ENCODE data around the gene C16orf87. TPM values are rescaled to one million over a fixed set of nuclear protein-coding genes. Genes with fewer than 3 reads are reported as not detected.
"Not testable (repeated sequence)": the region's sequence is repeated elsewhere in the genome, so short reads cannot be mapped to it uniquely, and the experiment has no call there.

The C16orf87 gene, protein sequence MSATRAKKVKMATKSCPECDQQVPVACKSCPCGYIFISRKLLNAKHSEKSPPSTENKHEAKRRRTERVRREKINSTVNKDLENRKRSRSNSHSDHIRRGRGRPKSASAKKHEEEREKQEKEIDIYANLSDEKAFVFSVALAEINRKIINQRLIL
- 1 to 10 TPM; 6.4 to 9.4 TPM for total RNA-seq
- long read RNA-seq, donor 1, full-length matches to known transcripts = 3 of 5 reads
- long read RNA-seq, donor 1, partial matches to known transcripts = 0 of 5 reads
- long read RNA-seq, donor 1, other reads (novel, unspliced or antisense) = 2 of 5 reads
- long read RNA-seq, donor 2, full-length matches to known transcripts = 21 of 25 reads
- long read RNA-seq, donor 2, partial matches to known transcripts = 1 of 25 reads
- long read RNA-seq, donor 2, other reads (novel, unspliced or antisense) = 3 of 25 reads

DNA sequence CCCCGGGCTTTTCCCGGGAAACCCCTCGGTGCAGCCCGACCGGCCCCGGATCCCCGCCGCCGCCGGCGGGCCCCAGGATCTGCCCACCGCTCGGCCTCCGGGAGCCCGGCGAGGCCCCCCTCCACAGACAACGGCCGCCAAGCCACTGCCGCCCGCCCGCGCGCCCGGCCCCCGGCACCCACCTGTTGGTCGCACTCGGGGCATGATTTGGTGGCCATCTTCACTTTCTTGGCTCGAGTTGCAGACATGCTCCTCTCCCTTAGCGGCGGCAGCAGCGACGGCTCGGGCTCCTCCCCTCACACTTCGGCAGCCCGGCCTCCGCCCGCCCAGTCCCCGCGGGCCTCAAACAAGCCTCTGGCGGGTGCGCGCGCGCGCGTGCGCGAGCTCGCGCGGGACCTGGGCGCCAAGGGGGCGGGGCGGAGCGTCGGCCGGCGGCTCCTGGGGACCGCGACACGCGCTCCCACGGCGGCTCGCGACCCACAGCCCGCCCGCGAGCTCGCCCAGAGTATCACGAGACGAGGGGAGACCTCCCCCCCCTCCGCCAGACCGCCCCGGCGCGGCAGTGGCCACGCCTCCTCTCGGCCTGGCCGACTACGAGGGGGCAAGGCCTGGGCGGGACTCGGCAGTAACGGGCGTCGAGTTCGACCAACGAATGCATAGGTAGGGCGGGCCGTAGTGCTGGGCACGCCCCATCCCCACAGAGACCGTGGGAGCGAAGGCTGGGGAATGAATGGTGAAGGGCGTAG, at the start of gene C16orf87:
Gene C16orf87, minus strand, starts transcription at position 279 of the 746 bp plus-strand sequence. Its CDS starts 31 bp downstream, at position 248.
- peak; percentile 98 for DNase-seq (ENCODE audit: low spot score)
- intact Hi-C loops (cut with DNase I) = no loop called here

DNA sequence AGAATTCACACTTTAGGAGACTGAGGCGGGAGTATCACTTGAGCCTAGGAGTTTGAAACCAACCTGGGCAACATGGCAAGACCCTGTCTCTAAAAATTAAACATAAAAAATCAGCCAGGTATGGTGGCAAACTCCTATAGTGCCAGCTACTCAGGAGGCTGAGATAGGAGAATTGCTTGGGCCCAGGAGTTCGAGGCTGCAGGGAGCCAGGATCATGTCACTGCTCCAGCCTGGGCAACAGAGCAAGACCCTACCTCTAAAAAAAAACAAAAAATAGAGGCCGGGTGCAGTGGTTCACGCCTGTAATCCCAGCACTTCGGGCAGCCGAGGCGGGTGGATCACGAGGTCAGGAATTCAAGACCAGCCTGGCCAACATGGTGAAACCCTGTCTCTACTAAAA, 44.3 kb upstream of the C16orf87 start:
- DNase-seq (ENCODE audit: low spot score) = no peak
- intact Hi-C loops (cut with DNase I) = no loop called here

DNA sequence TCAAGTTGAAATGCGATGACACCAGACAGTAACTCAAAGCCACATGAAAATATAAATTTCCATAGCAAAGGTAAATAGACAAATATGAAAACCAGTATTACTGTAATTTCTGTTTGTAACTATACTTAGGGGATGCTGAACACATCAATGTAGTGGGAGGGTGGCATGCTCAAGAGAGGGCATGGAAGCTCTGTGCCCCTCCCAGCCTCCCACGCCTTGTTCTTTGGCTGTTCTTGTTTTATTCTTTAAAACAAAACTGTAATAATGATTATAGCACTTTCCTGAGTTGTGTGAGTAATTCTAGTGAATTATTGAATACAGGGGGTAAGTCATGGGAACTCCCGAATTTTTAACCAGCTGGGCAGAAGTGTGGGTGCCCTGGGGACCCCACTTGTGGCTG, 42.2 kb upstream of the C16orf87 start:
- intact Hi-C loops (cut with DNase I) = no loop called here
- no peak for DNase-seq (ENCODE audit: low spot score)

DNA sequence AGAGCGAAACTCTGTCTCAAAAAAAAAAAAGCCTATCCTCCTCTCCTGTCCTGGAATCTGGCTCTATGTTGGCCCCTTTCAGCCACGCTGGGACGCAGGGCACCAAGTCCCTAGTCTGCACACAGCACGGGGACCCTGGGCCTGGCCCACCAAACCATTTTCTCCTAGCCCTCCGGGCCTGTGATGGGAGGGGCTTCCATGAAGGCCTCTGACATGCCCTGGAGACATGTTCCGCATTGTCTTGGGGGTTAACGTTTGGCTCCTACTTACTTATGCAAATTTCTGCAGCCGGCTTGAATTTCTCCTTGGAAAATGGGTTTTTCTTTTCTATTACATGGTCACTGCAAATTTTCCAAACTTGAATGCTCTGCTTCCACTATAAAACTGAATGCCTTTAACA, 40.6 kb upstream of the C16orf87 start:
- intact Hi-C loops (cut with DNase I) = no loop called here

DNA sequence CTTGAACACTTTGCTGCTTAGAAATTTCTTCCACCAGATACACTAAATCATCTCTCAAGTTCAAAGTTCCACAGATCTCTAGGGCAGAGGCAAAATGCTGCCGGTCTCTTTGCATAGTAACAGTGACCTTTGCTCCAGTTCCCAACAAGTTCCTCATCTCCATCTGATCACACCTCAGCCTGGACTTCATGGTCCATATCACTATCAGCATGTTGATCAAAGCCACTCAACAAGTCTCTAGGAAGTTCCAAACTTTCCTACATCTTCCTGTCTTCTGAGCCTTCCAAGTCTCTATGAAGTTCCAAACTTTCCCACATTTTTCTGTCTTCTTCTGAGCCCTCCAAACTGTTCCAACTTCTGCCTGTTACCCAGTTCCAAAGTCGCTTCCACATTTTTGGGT, 37.9 kb upstream of the C16orf87 start:
- intact Hi-C loops (cut with DNase I); DNase-seq (ENCODE audit: low spot score): not testable (repeated sequence)

More for the DNA sequence above, 40.6 kb upstream of the C16orf87 start:
- DNase-seq (ENCODE audit: low spot score) = no peak

DNA sequence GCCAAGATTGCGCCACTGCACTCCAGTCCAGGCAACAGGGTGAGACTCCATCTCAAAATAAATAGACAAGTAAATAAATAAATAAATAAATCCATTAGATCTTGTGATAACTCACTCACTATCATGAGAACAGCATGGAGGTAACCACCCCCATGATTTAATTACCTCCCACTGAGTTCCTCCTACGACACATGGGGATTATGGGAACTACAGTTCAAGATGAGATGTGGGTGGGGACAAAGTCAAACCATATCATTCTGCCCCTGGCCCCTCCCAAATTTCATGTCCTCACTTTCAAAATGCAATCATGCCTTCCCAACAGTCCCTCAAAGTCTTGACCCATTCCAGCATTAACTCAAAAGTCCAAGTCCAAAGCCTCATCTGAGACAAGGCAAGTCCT, 36.5 kb upstream of the C16orf87 start:
- intact Hi-C loops (cut with DNase I); DNase-seq (ENCODE audit: low spot score): not testable (repeated sequence)

DNA sequence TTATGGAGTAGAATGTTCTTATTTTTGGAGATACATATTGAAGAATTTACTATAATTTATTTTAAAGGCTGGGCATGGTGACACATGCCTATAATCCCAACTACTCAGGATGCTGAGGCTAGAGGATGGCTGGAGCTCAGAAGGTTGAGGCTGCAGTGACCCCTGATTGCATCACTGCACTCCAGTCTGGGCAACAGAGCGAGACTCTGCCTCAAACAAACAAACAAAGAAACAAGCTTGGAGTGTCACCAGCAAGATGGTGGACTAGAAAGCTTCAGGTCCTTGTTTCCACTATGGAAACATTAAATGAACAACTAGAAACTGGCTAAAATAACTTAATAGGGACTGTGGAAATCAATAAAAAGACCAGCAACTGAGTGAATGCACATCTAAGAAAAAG, 35.3 kb upstream of the C16orf87 start:
- intact Hi-C loops (cut with DNase I) = no loop called here
- DNase-seq (ENCODE audit: low spot score) = no peak

DNA sequence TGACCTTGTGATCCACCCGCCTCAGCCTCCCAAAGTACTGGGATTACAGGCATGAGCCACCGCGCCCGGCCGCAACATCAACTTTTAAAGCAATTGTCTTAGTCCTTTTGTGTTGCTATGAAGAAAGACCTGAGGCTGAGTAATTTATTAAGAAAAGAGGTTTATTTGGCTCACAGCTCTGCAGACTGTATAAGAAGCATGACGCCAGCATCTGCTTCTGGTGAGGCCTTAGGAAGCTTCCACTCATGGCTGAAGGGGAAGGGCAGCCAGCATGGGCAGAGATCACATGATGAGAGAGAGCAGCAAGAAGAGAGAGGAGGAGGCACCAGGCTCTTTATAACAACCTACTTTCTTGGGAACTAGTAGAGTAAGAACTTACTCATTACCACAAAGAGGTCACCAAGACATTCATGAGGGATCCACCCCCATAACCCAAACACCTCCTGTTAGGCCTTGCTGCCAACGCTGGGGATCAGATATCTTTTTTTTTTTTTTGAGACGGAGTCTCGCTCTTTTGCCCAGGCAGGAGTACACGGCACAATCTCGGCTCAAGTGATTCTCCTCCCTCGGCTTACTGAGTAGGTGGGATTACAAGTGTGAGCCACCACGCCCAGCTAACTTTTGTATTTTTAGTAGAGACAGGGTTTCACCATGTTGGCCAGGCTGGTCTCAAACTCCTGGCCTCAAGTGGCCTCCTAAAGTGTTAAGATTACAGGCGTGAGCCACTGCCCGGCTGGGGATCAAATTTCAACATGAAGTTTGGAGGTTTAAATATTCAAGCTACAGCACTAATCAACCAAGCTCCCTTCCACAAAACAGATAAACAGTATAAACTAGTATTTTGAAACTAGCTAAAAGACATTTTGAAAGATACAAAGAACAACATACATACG, 31.8 kb upstream of the C16orf87 start:
- intact Hi-C loops (cut with DNase I) = no loop called here
- no peak for DNase-seq (ENCODE audit: low spot score)

DNA sequence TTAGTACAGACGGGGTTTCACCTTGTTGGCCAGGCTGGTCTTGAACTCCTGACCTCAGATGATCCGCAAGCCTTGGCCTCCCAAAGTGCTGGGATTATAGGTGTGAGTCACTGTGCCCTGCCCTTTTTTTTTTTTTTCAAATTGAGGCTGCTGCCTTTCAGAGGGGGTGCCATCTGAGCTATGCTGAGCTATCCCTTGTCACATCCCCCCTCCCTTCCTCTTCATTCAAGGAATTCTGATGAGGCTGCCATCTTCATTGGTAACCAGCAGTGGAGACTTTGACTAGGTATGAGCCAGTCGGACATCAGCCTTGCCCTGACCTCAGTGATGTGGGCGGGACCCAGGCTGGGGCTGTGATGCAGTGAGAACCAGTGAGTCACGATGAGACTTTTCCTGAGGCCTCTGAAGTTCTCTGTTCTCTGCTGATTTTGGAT, 28.8 kb upstream of the C16orf87 start:
- intact Hi-C loops (cut with DNase I) = no loop called here
- DNase-seq (ENCODE audit: low spot score) = no peak

DNA sequence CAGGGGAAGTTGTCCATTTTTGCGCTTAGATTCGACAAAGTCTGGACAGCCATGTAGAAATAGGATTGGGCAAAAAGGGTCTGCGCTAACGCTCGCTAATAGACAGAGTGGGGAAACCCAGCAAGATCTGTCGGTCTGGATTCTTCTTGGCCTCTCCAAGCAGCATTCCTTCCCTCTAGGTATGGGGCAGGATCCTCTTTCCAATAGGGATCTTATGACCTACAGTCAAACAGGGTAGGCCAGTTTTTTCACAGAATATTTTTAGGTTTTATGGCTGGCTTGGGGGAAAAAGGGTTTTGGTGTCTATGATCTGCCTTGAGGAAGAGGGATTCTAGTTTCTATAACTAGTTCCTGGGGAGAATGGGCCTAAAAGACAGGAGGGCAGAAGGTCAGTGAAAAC, 27.2 kb upstream of the C16orf87 start:
- no peak for DNase-seq (ENCODE audit: low spot score)
- intact Hi-C loops (cut with DNase I) = no loop called here

DNA sequence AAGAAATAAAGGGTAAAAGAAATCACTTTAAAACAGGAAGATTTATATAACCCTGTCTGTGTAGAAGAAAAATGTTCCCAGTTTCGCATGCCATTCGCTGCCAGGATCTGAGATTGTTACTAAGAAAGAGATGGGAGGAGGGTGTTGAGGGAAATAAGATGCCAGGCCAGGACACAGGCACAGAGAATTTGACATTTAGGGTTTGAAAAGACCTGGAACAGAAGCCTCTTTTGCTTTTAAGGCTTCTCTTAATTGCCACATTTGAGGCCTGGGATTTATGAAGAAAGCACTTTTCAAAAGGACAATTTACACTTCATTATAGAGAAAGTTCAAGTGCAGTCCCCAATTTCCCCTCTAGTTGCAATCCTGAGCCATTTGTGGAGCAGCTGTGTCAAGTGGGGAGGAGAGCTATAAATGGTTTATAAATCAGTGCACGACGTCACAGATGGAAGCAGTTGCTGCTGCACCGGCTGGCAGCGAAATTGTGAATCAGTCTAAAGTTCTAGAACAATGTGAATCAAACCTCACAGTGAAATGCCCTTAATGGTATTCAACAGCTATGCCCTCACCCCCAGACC, 26.5 kb upstream of the C16orf87 start:
- DNase-seq (ENCODE audit: low spot score) = no peak

DNA sequence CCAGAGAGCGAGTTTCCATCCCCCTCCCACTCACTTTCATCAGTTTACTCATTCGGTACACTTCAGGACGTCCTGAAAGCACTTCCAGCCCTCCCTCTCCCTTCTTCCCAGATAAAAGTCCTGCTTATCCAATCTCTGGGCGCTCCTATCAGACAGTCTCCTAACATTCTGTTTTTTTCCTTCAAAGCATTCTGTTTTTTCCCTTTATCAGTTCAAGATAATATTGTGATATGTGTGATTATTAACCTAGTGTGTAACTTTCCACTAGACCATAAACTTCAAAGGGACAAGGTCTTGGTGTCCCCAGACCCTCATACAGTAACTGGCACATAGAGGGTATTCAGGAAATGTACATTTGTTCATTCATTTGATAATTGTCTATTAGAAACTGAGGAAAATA, 24.4 kb upstream of the C16orf87 start:
- DNase-seq (ENCODE audit: low spot score) = no peak
- intact Hi-C loops (cut with DNase I) = loop anchor here (2.0 kb wide), 2 partner anchors 51 to 53 kb away; no protein-coding TSS in a partner anchor

More for the DNA sequence above, 26.5 kb upstream of the C16orf87 start:
- intact Hi-C loops (cut with DNase I) = no loop called here

DNA sequence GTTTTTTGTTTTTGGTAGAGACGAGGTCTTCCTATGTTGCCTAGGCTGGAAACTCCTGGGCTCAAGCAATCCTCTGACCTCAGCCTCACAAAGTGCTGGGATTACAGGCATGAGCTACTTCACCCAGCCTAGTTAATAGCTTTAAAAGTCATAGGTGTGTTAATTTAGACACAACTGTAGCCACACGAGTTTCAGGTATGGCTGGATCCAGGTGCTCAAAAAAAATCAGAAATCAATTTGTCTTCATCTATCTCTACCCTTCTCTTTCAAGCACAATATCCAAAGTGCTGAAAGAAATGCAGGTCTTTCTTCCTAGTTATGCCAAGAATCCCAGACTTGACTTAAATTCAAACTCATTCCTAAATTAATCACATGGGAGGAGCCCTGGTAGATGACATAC, 23.9 kb upstream of the C16orf87 start:
- intact Hi-C loops (cut with DNase I) = loop anchor here (2.0 kb wide), 2 partner anchors 52 to 54 kb away; no protein-coding TSS in a partner anchor
- DNase-seq (ENCODE audit: low spot score) = no peak

DNA sequence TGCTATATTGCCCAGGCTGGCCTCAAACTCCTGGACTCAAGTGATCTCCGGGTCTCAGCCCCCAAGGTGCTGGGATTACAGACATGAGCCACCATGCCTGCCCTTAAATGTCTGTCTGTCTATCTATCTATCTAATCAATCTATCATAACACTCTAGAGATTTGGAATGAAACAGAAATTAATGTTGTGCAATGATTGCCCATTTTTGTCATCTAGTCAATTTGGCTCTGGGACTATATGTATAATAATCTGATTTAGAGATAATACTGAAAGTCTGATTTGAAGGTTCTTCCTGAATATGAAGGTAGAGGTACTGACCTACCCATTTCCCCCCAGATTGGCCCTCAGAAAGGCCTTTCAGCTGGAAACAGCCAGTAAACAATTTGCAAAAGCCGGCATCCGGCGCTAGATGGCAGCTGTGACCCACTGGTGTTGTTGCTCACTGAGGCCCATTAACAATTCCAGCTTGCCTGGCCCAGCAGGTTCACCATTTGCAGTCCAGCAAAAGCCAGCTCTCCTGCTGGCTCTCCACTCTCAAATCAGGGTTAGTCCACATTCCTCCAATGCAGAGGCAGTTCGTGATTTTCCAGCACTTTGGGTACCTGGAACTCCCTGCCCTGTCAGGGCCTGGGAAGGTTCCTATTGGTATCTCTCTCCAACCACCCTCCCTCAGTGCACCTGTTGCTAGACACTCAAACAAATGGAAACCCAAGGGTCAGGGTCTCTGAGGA, 22.9 kb upstream of the C16orf87 start:
- intact Hi-C loops (cut with DNase I) = loop anchor here (2.0 kb wide), 2 partner anchors 53 to 55 kb away; no protein-coding TSS in a partner anchor
- peak; percentile 89 for DNase-seq (ENCODE audit: low spot score)

DNA sequence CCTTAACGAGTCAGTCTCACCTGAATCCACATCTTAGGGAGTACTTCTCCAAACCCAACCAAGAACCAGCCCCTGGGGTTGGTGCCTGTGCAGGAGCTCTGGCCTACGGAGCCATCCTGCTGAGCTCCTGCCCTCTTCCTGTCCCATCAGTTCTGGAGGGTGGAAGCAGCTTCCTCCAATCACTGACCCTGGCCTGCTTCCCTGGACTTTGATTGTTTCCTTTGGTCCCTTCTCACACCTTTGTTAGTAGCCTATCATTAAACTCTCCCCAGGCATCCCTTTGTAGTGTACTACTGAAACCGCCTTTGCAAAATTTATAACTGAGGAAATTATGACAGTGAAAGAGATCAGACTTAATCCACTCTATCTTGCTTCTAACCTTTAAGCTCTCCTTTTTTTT, 21.1 kb upstream of the C16orf87 start:
- intact Hi-C loops (cut with DNase I) = no loop called here
- DNase-seq (ENCODE audit: low spot score) = no peak

DNA sequence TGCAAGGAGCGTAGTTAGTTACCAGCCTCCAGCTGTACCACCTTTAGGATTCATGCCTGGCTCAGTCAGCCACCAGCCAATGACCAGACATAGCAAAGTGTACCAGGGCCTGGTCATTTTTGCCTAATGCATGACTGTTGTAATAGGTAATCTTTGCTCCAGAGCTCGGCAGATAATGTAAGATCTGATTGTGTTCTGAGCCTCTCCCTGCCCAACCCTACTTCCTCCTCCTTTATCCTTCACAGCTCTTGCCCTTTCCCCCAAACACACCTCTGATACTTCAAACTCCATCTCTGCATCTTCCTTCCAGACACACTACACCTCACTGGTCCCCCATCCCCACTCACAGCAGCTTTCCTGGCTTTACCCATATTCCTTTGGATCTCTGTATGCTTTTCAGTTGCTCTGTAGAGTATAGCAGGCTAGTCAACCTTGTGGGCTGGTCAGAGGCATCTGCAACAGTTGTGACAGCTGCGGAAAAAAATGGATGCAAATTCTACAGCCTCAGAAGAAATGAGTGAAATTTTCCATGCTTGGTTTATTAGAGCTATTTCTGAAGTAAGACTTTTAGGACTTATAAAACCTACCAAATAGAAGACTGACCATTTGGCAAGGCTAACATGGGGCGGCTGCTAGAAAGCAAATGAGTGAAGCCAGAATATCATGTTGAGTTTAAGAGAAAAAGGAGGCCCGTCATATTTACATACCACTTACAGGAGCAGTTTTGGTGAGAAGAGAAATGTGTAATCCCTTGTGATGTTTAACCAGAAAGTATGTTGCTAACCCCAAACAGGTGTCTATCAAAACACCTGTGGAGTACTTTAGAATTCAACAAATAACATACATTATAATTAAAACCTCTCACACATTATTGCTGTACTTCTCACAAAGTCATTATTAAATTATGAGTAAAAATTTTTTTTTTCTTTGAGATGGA, 19.9 kb upstream of the C16orf87 start:
- intact Hi-C loops (cut with DNase I) = no loop called here
- no peak for DNase-seq (ENCODE audit: low spot score)
